HepG2 (cell line): Measurements from ENCODE around the gene PLEKHB1. TPM values are rescaled to one million over a fixed set of nuclear protein-coding genes. Genes with fewer than 3 reads are reported as not detected.

Source experiments
- BCL6 ChIP-seq: IDR thresholded peaks from 2 replicates; pipeline ENCODE4 v1.6.1; 2016; ENCODE audit warnings: missing genetic modification reagents, missing compliant biosample characterization
- BHLHE40 ChIP-seq: IDR thresholded peaks from 2 replicates; pipeline ENCODE4 v1.6.1; 2011; ENCODE audit warnings: low read length, improper control_type of control experiment
- CREM ChIP-seq, 2 experiments: sonication (generic) in 1 of 2; formaldehyde crosslinking in 1 of 2; IDR thresholded peaks; 2 replicates each; pipeline versions ENCODE4 v1.4.0 to v1.6.1; 2016 to 2020; ENCODE audit warnings: antibody characterized with exemption in 1 of 2, mild to moderate bottlenecking in 1 of 2, missing genetic modification reagents in 1 of 2
- HOXD1 ChIP-seq: sonication (generic); formaldehyde crosslinking; IDR thresholded peaks from 2 replicates; pipeline ENCODE4 v1.5.0; 2020; ENCODE audit warnings: missing genetic modification reagents
- ISL2 ChIP-seq: sonication (generic); formaldehyde crosslinking; IDR thresholded peaks from 2 replicates; pipeline ENCODE4 v1.5.0; 2020; ENCODE audit warnings: missing genetic modification reagents
- KDM1A ChIP-seq: IDR thresholded peaks from 2 replicates; pipeline ENCODE4 v1.6.1; 2016; ENCODE audit warnings: missing compliant biosample characterization
- KLF16 ChIP-seq, 2 experiments: sonication (generic) in 1 of 2; formaldehyde crosslinking in 1 of 2; IDR thresholded peaks; 2 replicates each; pipeline versions ENCODE4 v1.6.1 to v1.8.0; 2016 to 2023; ENCODE audit warnings: missing genetic modification reagents in 2 of 2, missing compliant biosample characterization in 1 of 2
- MIER3 ChIP-seq: IDR thresholded peaks from 2 replicates; pipeline ENCODE4 v1.6.1; 2016; ENCODE audit warnings: missing compliant biosample characterization, borderline replicate concordance
- NR3C1 ChIP-seq: sonication (generic); formaldehyde crosslinking; IDR thresholded peaks from 2 replicates; pipeline ENCODE4 v1.4.0; 2020; ENCODE audit warnings: missing genetic modification reagents
- PHF21A ChIP-seq: sonication (generic); formaldehyde crosslinking; IDR thresholded peaks from 2 replicates; pipeline ENCODE4 v1.5.0; 2020; ENCODE audit warnings: mild to moderate bottlenecking, missing genetic modification reagents
- PTBP1 ChIP-seq: fragments of 200-400 bp; formaldehyde crosslinking; IDR thresholded peaks from 2 replicates; pipeline ENCODE4 v1.6.1; 2018; ENCODE audit warnings: low read length, low read depth; ENCODE audit not compliant: poor library complexity, severe bottlenecking
- SOX6 ChIP-seq, 2 experiments: fragments of 450-650 bp in 1 of 2; sonication (generic) in 1 of 2; formaldehyde crosslinking in 1 of 2; IDR thresholded peaks; 2 replicates each; pipeline versions ENCODE4 v1.4.0 to v1.6.1; 2017 to 2020; ENCODE audit warnings: antibody characterized with exemption in 1 of 2, mild to moderate bottlenecking in 1 of 2, missing genetic modification reagents in 1 of 2
- TAF15 ChIP-seq: fragments of 200-400 bp; formaldehyde crosslinking; IDR thresholded peaks from one replicate; pipeline ENCODE4 v1.6.1; 2018; ENCODE audit warnings: mild to moderate bottlenecking, low read depth, low read length; ENCODE audit not compliant: poor library complexity, severe bottlenecking
- TEAD3 ChIP-seq: optimal IDR thresholded peaks from 2 replicates; pipeline ENCODE3; 2016; ENCODE audit warnings: borderline replicate concordance
- ZBTB7A ChIP-seq: sonication (generic); formaldehyde crosslinking; IDR thresholded peaks from 2 replicates; pipeline ENCODE4 v1.8.0; 2022; ENCODE audit warnings: mild to moderate bottlenecking, missing genetic modification reagents
- ZEB1 ChIP-seq: IDR thresholded peaks from 2 replicates; pipeline ENCODE4 v1.6.1; 2012; ENCODE audit warnings: mild to moderate bottlenecking, low read depth, inconsistent platforms; ENCODE audit not compliant: insufficient replicate concordance
- ZNF549 ChIP-seq: sonication (generic); formaldehyde crosslinking; IDR thresholded peaks from 2 replicates; pipeline ENCODE4 v1.5.0; 2020; ENCODE audit warnings: missing genetic modification reagents
- ZNF574 ChIP-seq: sonication (generic); formaldehyde crosslinking; IDR thresholded peaks from 2 replicates; pipeline ENCODE4 v1.4.0; 2020; ENCODE audit warnings: missing genetic modification reagents
- ZNF639 ChIP-seq: conservative IDR thresholded peaks from 2 replicates; pipeline ENCODE4 v1.6.1; 2018; ENCODE audit warnings: missing genetic modification reagents
- ZNF816 ChIP-seq: sonication (generic); formaldehyde crosslinking; IDR thresholded peaks from 2 replicates; pipeline ENCODE4 v1.8.0; 2022; ENCODE audit warnings: missing genetic modification reagents, mild to moderate bottlenecking, borderline replicate concordance
- ZSCAN31 ChIP-seq: sonication (generic); formaldehyde crosslinking; IDR thresholded peaks from 2 replicates; pipeline ENCODE4 v1.5.0; 2020; ENCODE audit warnings: low read depth, mild to moderate bottlenecking, missing genetic modification reagents
- polyA plus RNA-seq, 8 experiments: library from polyadenylated mRNA; depleted of rRNA in 3 of 8; stranded (reverse) in 7 of 8; unstranded in 1 of 8; fragments of >200 nt; fragmentation: Illumina TruSeq in 4 of 8; extraction: Trizol in 4 of 8; gene quantifications; 2 replicates each; pipeline versions ENCODE4 v1.2.1 to v1.2.3, GENCODE V29; 2011 to 2016; ENCODE audit warnings: low read depth in 4 of 8, missing spikeins in 1 of 8, mixed read lengths in 1 of 8; ENCODE audit not compliant: insufficient read depth in 1 of 8
- total RNA-seq, 5 experiments: library from RNA; depleted of rRNA; stranded (reverse); fragments of >200 nt; fragmentation: Illumina TruSeq; extraction: Trizol; gene quantifications; 2 replicates each; pipeline ENCODE4 v1.2.3, GENCODE V29; 2016; ENCODE audit warnings: low read depth in 1 of 5
- TF ChIP-seq, protein P1 (sequence below), 2 experiments: sonication (generic) in 1 of 2; formaldehyde crosslinking in 1 of 2; IDR thresholded peaks; 2 replicates each; pipeline versions ENCODE4 v1.4.0 to v1.6.1; 2018 to 2020; ENCODE audit warnings: missing genetic modification reagents in 2 of 2, borderline replicate concordance in 1 of 2, low read depth in 1 of 2, mild to moderate bottlenecking in 1 of 2, missing biosample characterization in 1 of 2

Gene PLEKHB1
- total and polyA plus RNA-seq, 2 of the 13 experiments (the other 11 are each of a cell fraction or from before 2014, with no cell fraction given), result 68.0 to 99.3 TPM

DNA sequence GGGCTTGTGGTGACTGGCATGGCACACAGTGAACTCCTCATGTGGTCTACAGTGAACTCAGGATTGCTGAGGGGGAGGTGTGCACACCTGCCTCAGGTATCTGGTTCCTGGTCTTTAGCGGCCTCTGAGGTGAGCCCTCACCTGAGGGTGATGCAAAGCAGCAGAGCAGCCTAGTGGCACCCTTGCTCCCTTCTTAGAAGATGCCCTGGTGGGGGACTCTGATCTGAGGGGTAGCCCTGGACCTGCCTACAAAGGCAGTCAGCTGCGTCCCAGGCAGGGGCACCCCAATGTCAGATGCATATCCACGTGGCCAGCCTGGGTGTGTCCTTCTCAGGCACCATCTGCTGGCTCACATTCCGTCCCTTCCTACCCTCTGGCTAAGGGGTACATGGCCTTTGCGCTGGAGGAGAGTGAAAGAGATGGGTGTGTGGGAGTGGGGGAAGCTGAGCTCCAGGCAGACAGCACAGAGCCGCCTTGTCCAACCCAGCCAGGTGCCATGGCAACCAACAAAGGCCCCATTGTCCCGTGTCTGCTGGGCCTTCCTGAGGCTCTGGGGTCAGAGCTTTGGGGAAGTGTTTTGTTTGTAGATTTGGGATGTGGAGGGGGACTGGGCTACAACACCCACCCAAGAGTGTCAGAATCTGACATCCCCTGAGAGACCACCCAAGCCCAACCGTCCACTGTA is 5.8 kb downstream of the PLEKHB1 start (continued):
- peak; percentile 14; the same call in 1 of the 2 replicates for TF ChIP-seq BCL6 (CRISPR knock-in tag)
- peak; percentile 38; the same call in 1 of the 2 replicates for TF ChIP-seq MIER3
- TF ChIP-seq HOXD1 (CRISPR knock-in tag), result no peak
- TF ChIP-seq BHLHE40, result no peak
- TF ChIP-seq ZSCAN31 (CRISPR knock-in tag), result 0 out of 2 replicates have a peak, but pooled peaks have one; percentile 48
- TF ChIP-seq PHF21A, result peak; percentile 78
- TF ChIP-seq ZNF816 (CRISPR knock-in tag), result 0 out of 2 replicates have a peak, but pooled peaks have one; percentile 38
- no peak for TF ChIP-seq PTBP1
- peak; percentile 32; the same call in 1 of the 2 replicates for TF ChIP-seq ZBTB7A (CRISPR knock-in tag)
- TF ChIP-seq TEAD3, result peak; percentile 95
- TF ChIP-seq, protein P1, sequence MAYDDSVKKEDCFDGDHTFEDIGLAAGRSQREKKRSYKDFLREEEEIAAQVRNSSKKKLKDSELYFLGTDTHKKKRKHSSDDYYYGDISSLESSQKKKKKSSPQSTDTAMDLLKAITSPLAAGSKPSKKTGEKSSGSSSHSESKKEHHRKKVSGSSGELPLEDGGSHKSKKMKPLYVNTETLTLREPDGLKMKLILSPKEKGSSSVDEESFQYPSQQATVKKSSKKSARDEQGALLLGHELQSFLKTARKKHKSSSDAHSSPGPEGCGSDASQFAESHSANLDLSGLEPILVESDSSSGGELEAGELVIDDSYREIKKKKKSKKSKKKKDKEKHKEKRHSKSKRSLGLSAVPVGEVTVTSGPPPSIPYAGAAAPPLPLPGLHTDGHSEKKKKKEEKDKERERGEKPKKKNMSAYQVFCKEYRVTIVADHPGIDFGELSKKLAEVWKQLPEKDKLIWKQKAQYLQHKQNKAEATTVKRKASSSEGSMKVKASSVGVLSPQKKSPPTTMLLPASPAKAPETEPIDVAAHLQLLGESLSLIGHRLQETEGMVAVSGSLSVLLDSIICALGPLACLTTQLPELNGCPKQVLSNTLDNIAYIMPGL (CRISPR knock-in tag; IDR thresholded peaks at IDR 0.05; ENCODE audit: borderline replicate concordance in 1 of 2, low read depth in 1 of 2), result 0 out of 4 replicates have a peak, but pooled peaks of 1 of the 2 experiments have one; percentile 26
- no peak for TF ChIP-seq ZNF574 (CRISPR knock-in tag)
- TF ChIP-seq CREM (IDR thresholded peaks at IDR 0.05), result peak; percentile 35; the same call in 1 of the 2 replicates
- TF ChIP-seq CREM (CRISPR knock-in tag; IDR thresholded peaks at IDR 0.05), result no peak
- 0 out of 2 replicates have a peak, but pooled peaks have one; percentile 34 for TF ChIP-seq KDM1A (CRISPR knock-in tag)
- TF ChIP-seq TAF15, result no peak
- TF ChIP-seq ZNF549, result no peak
- peak; percentile 84 for TF ChIP-seq ZEB1
- no peak for TF ChIP-seq NR3C1
- no peak for TF ChIP-seq ZNF639
- no peak for TF ChIP-seq ISL2
- no peak for TF ChIP-seq SOX6 (IDR thresholded peaks at IDR 0.05)
- peak; percentile 84 for TF ChIP-seq SOX6 (CRISPR knock-in tag; IDR thresholded peaks at IDR 0.05)
- peak in 1 of 2 experiments; percentile 49; a peak in 1 of 4 replicates for TF ChIP-seq KLF16 (CRISPR knock-in tag; IDR thresholded peaks at IDR 0.05)
